ENCODE data around the gene SEMA5B. TPM values are rescaled to one million over a fixed set of nuclear protein-coding genes. Genes with fewer than 3 reads are reported as not detected.

The SEMA5B gene
- total and polyA plus RNA-seq, 9 of the 15 experiments (the other 6 are each of a cell fraction or from before 2014, with no cell fraction given) = not detected

- ATAC-seq = peak; percentile 60
- ChIA-PET CTCF (ENCODE audit: low intra/inter-chr PET ratio) (no interaction called here), POLR2A (interaction anchor here (0.7 to 2.4 kb wide), 7 partner anchors 9 to 472 kb away, joined by 3 to 20 read pairs (median 7); no protein-coding TSS in a partner anchor)
- peak overlapping the region; percentile 82 to 98 for H3K9ac ChIP-seq (ENCODE audit: insufficient read depth in 1 of 2, low read depth in 2 of 2, low read length in 2 of 2)
- H3K79me2 ChIP-seq (ENCODE audit: control insufficient read depth, insufficient read depth, low read length) = peaks cover 60% of the 10 kb centered on the region
- peak overlapping the region; percentile 83 for H3K4me3 ChIP-seq
- WGBS (ENCODE audit: insufficient coverage, low coverage, missing lambda C conversion rate) = 4% methylated on average over 8 of the region's 24 CpGs
- H3K9me3 ChIP-seq (replicated peaks; ENCODE audit: control insufficient read depth, insufficient read depth, low read depth, low read length) = no peaks in the 10 kb centered on the region
- peaks cover 25 to 34% of the 10 kb centered on the region in 2 experiments for H3K4me1 ChIP-seq (replicated peaks in 1 of 2; ENCODE audit: control insufficient read depth in 2 of 2, insufficient read depth in 2 of 2, low read length in 2 of 2)
- peak; percentile 9 for TF ChIP-seq CHD1 (IDR thresholded peaks at IDR 0.05; ENCODE audit: low read length)
- TF ChIP-seq LARP7 (IDR thresholded peaks at IDR 0.05) = no peak
- TF ChIP-seq MITF (IDR thresholded peaks at IDR 0.05) = no peak
- no peak for TF ChIP-seq PTRF (tag; IDR thresholded peaks at IDR 0.05)
- no peak for TF ChIP-seq NRF1 (conservative IDR thresholded peaks at IDR 0.05 in 1 of 2, IDR thresholded peaks at IDR 0.05 in 1 of 2)
- no peak for TF ChIP-seq FOXA3 (CRISPR knock-in tag; conservative IDR thresholded peaks at IDR 0.05 in 1 of 2, IDR thresholded peaks at IDR 0.05 in 1 of 2)
- TF ChIP-seq KDM2B (CRISPR knock-in tag; IDR thresholded peaks at IDR 0.05) = no peak
- 0 out of 2 replicates have a peak, but pooled peaks have one; percentile 22 for TF ChIP-seq ZNF740 (CRISPR knock-in tag; IDR thresholded peaks at IDR 0.05)
- TF ChIP-seq ZNF740 (tag; IDR thresholded peaks at IDR 0.05) = no peak
- TF ChIP-seq CBFB (CRISPR knock-in tag; IDR thresholded peaks at IDR 0.05) = no peak
- TF ChIP-seq ZNF766 (CRISPR knock-in tag; conservative IDR thresholded peaks at IDR 0.05) = no peak
- TF ChIP-seq ZC3H11A (IDR thresholded peaks at IDR 0.05; ENCODE audit: low read depth, low read length) = no peak
- peak; percentile 6 for TF ChIP-seq KDM5B (IDR thresholded peaks at IDR 0.05; ENCODE audit: insufficient replicate concordance, low read depth, low read length)
- TF ChIP-seq ZBTB7A (IDR thresholded peaks at IDR 0.05; ENCODE audit: borderline replicate concordance, control insufficient read depth, low read depth, low read length) = 0 out of 2 replicates have a peak, but pooled peaks have one; percentile 32
- TF ChIP-seq TRIM24 (IDR thresholded peaks at IDR 0.05) = no peak
- H4K20me1 ChIP-seq (replicated peaks; ENCODE audit: control insufficient read depth, insufficient read depth, low read length) = peaks cover 34% of the 10 kb centered on the region
- in situ Hi-C loops (cut with MboI) = no loop called here
- no peaks in the 10 kb centered on the region for H3K27me3 ChIP-seq (ENCODE audit: control insufficient read depth in 2 of 2, insufficient read depth in 2 of 2, low read length in 2 of 2)
- peak overlapping the region; percentile 92 for H3K4me2 ChIP-seq (ENCODE audit: insufficient read depth, low read length)
- FAIRE-seq = peak; percentile 67
- peak overlapping the region; percentile 79 for H2AFZ ChIP-seq (ENCODE audit: low read depth, low read length)
- peaks cover 11% of the 10 kb centered on the region for H3K9me1 ChIP-seq (ENCODE audit: control insufficient read depth, insufficient read depth, low read length)
- BruUV-seq (replicated peaks) = no TSS peak
- H3K27ac ChIP-seq (ENCODE audit: extremely low read depth, low read depth, low read length) = peak overlapping the region; percentile 72
- peaks cover 6% of the 10 kb centered on the region; the same call in 1 of the 3 replicates for H3K36me3 ChIP-seq (ENCODE audit: control insufficient read depth, insufficient read depth, low read length)
- intact Hi-C loops (cut with micrococcal nuclease) = no loop called here
- peak in 2 of 4 experiments; percentile 44 to 45 for DNase-seq (ENCODE audit: extremely low read depth in 1 of 4, low spot score in 3 of 4)
Observed at GRCh38 chr3:123067689-123068600, 40.4 kb upstream of the SEMA5B start.

Data from K562 (cell line).